Measurements from ENCODE around the gene MLXIPL.

GRCh38 chr7:73585196-73585595 lies 39.1 kb downstream of the MLXIPL start:
- TF ChIP-seq, protein P1, sequence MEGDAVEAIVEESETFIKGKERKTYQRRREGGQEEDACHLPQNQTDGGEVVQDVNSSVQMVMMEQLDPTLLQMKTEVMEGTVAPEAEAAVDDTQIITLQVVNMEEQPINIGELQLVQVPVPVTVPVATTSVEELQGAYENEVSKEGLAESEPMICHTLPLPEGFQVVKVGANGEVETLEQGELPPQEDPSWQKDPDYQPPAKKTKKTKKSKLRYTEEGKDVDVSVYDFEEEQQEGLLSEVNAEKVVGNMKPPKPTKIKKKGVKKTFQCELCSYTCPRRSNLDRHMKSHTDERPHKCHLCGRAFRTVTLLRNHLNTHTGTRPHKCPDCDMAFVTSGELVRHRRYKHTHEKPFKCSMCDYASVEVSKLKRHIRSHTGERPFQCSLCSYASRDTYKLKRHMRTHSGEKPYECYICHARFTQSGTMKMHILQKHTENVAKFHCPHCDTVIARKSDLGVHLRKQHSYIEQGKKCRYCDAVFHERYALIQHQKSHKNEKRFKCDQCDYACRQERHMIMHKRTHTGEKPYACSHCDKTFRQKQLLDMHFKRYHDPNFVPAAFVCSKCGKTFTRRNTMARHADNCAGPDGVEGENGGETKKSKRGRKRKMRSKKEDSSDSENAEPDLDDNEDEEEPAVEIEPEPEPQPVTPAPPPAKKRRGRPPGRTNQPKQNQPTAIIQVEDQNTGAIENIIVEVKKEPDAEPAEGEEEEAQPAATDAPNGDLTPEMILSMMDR (IDR thresholded peaks at IDR 0.05; ENCODE audit: poor library complexity), result no peak
- TF ChIP-seq EZH2 (IDR thresholded peaks at IDR 0.05; ENCODE audit: borderline replicate concordance), result no peak
